AG04450 (cell line): ENCODE data around the gene PDZRN4. TPM values are rescaled to one million over a fixed set of nuclear protein-coding genes. Genes with fewer than 3 reads are reported as not detected.

ENCODE experiments used
- CTCF ChIA-PET: fragments of 300-600, 350-600 bp; formaldehyde crosslinking; extraction: SDS; loops from one replicate; lab custom pipeline; 2022; ENCODE audit warnings: antibody characterized with exemption, inconsistent platforms; lab: Charles Lee
- POLR2A ChIA-PET: fragments of 350-600 bp; formaldehyde crosslinking; extraction: SDS; loops from one replicate; lab custom pipeline; 2021; ENCODE audit warnings: antibody characterized with exemption, inconsistent platforms; lab: Yijun Ruan, JAX
- DNase-seq: peaks from one replicate; pipeline ENCODE4 v3.0.0-alpha.2; 2011; ENCODE audit warnings: low read depth, low spot score
- H3K27ac ChIP-seq: one replicate; pipeline ENCODE4 v1.5.1; 2012; ENCODE audit warnings: low read depth, low read length, control low read depth
- H3K27me3 ChIP-seq: one replicate; pipeline ENCODE4 v1.6.0; 2012; ENCODE audit warnings: low read length; ENCODE audit not compliant: control insufficient read depth, insufficient read depth
- H3K4me3 ChIP-seq: 2 replicates; pipeline ENCODE4 v1.5.1; 2011; ENCODE audit warnings: mild to moderate bottlenecking, low read depth, low read length, control low read depth
- H3K9me3 ChIP-seq: 2 replicates; pipeline ENCODE4 v1.5.1; 2012; ENCODE audit warnings: low read length; ENCODE audit not compliant: control insufficient read depth, insufficient read depth
- polyA plus RNA-seq: library from polyadenylated mRNA; depleted of rRNA; stranded (reverse); fragments of >200 nt; gene quantifications from 2 replicates; pipeline ENCODE4 v1.2.3, GENCODE V29; 2011
- TF ChIP-seq, protein P1 (sequence below): IDR thresholded peaks from 2 replicates; pipeline ENCODE4 v1.5.1; 2011; ENCODE audit warnings: low read depth, low read length, control low read depth, inconsistent platforms

PDZRN4 gene
- polyA plus RNA-seq, 1 experiment, result not detected

DNA sequence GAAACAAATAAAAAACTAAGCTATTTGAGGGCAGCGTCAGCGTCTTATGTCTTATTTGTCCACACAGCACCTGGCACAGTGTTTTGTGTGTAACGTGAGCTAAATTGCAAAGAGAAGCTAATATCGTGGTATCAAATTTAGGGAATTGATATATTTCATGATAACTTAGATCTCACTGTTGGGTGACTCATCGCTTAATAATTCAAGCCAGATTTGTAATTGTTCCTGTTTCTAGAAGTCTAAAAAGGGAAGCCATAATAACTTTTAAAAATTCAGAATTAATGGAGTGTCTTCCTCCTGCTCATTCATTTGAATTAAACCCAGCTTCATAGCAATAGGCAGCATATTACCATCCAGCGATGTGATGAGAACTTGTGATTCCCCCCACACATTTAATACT, 214.7 kb downstream of the PDZRN4 start:
- Histone ChIP-seq H3K27ac (no peak overlapping the region), H3K27me3 (no peaks in the 10 kb centered on the region), H3K4me3 (no peak overlapping the region), H3K9me3 (no peaks in the 10 kb centered on the region)
- TF ChIP-seq, protein P1, sequence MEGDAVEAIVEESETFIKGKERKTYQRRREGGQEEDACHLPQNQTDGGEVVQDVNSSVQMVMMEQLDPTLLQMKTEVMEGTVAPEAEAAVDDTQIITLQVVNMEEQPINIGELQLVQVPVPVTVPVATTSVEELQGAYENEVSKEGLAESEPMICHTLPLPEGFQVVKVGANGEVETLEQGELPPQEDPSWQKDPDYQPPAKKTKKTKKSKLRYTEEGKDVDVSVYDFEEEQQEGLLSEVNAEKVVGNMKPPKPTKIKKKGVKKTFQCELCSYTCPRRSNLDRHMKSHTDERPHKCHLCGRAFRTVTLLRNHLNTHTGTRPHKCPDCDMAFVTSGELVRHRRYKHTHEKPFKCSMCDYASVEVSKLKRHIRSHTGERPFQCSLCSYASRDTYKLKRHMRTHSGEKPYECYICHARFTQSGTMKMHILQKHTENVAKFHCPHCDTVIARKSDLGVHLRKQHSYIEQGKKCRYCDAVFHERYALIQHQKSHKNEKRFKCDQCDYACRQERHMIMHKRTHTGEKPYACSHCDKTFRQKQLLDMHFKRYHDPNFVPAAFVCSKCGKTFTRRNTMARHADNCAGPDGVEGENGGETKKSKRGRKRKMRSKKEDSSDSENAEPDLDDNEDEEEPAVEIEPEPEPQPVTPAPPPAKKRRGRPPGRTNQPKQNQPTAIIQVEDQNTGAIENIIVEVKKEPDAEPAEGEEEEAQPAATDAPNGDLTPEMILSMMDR, result no peak
- no peak for DNase-seq
- CTCF ChIA-PET, result no interaction called here
- POLR2A ChIA-PET, result no interaction called here

DNA sequence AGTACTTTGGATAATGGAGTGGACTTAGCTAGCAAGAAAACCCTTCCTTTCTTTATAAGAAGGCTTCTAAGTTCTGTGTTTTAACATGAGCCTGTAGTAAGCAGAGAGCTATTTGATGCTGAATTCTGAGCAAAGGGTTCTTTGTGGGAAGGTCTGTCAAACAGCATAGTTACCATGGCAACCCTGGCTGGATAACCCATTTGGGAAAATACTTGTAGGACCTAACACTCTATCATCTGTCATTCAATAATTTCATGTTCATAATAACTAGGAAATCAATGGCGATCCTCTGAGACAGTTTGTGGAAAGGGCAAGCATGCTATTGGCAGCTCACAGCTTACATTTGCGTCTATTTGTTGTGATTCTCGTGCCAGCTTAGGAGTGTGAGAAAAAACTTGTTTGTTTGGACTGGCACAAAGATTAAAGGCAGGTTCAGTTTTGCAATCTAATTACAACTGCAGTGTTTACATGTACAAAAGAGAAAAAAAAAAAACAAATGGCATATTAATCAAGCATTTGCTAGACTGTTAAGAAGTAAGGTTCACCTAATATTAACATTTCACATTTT, 219.2 kb downstream of the PDZRN4 start:
- no peaks in the 10 kb centered on the region for H3K9me3 ChIP-seq
- CTCF ChIA-PET, result interaction anchor here (0.7 kb wide), 1 partner anchor 24 kb away, joined by 3 read pairs; no protein-coding TSS in a partner anchor
- POLR2A ChIA-PET, result no interaction called here

DNA sequence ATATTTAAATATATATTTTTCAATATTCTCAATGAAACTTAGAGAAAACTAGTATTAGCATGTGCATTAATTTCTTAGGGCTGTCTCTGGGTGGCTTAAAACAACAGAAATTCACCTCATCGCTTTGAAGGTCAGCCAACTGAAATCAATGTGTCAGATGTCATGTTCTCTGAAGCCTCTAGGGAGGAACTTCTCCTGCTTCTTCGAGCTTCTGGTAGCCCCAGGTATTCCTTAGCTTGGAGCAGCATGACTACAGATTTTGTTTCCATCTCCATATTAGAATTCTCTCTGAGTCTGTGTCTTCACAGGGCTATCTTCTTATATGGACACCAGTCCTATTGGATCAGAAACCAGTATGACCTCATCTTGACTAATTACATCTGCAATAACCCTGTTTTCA, 221.5 kb downstream of the PDZRN4 start:
- CTCF ChIA-PET, result no interaction called here
- TF ChIP-seq, protein P1, result no peak
- Histone ChIP-seq H3K27ac (no peak overlapping the region), H3K27me3 (no peaks in the 10 kb centered on the region), H3K9me3 (no peaks in the 10 kb centered on the region), H3K4me3 (no peak overlapping the region)
- POLR2A ChIA-PET, result no interaction called here
- no peak for DNase-seq

More for the DNA sequence above, 219.2 kb downstream of the PDZRN4 start:
- Histone ChIP-seq H3K27ac (no peak overlapping the region), H3K27me3 (no peaks in the 10 kb centered on the region), H3K4me3 (no peak overlapping the region)
- TF ChIP-seq, protein P1, result no peak
- DNase-seq, result no peak

DNA sequence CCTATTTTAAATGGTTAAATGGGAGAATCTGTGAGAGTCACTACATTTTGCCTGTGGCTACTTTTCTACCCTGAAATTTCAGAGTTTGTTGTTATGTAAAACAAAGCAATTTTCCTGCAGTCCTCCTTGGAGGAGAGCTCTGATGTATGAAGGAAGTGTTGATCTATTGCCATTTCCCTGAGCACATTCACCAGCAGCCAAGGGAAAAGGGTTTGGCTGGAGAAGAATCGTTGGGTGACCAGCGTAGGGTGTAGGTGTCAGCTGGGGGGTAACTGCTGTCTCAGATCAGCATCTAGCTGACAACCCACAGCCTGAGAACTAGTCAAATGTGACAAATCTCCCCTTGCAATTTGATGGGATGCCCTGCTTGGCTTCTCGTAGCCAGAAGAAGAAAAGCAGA, 230.5 kb downstream of the PDZRN4 start:
- H3K9me3 ChIP-seq, result no peaks in the 10 kb centered on the region
- TF ChIP-seq, protein P1, result no peak

DNA sequence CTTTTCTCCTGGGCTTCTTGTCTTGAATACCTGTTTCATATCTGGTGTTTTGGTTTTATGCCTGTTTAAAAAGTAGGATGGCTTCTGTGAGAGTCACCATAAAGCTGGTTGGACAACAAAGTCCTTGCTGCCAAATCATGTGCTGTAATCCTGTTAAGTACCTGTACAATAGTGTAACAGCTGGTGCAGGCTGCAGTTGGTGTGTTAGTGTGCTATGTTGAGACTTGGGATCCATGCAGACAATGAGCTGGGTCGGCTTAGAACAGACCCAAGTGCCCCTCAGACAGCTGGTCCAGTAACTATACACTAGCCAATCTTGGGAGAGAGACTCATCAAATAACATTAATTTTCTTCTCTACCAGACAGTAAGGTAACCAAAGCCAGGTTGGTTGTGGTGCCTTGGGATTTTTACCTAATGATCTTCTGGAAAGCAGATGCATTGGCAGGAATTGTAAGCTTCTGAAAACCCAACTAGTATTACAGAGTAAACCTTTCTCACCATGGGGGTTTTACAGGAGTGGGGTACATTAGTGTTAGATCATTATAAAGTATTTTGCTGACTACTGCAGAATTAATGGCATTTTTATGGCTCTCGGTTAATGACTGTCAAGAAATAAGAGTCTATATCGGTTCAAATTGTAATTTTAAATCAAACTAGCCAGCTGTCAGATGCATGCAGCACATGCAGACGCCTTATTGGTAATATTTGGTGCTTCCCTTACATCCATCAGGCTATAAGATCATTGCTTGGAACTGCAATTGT, 231.2 kb downstream of the PDZRN4 start:
- Histone ChIP-seq H3K9me3 (no peaks in the 10 kb centered on the region), H3K27me3 (no peaks in the 10 kb centered on the region), H3K4me3 (no peak overlapping the region), H3K27ac (no peak overlapping the region)
- ChIA-PET CTCF (no interaction called here), POLR2A (no interaction called here)
- TF ChIP-seq, protein P1, result no peak
- no peak for DNase-seq

More for the DNA sequence above, 230.5 kb downstream of the PDZRN4 start:
- no peak for DNase-seq
- H3K27ac ChIP-seq, result no peak overlapping the region
- no peak overlapping the region for H3K4me3 ChIP-seq
- CTCF ChIA-PET, result no interaction called here
- POLR2A ChIA-PET, result no interaction called here
- no peaks in the 10 kb centered on the region for H3K27me3 ChIP-seq
